Gastroesophageal sphincter (tissue), 4 donors: ENCODE measurements around the gene TMCC1. TPM values are rescaled to one million over a fixed set of nuclear protein-coding genes. Genes with fewer than 3 reads are reported as not detected.

Experiments used
- ATAC-seq: fragments of 150-250 bp; one replicate; pipeline ENCODE4 v1.9.1; 2016; ENCODE audit warnings: mild to moderate bottlenecking, moderate library complexity
- H3K27ac ChIP-seq, 4 donors: fragments of 200-600 bp; sonication (generic) in 3 of 4; 1 replicate in 3 of 4; 2 replicates in 1 of 4; pipeline ENCODE4 v1.5.1; 2016 to 2019
- H3K27me3 ChIP-seq: fragments of 200-600 bp; sonication (generic); one replicate; pipeline ENCODE4 v1.5.1; 2019
- H3K36me3 ChIP-seq, 2 donors: fragments of 200-600 bp; sonication (generic); one replicate each; pipeline ENCODE4 v1.5.1; 2019; ENCODE audit warnings: control low read depth in 1 of 2
- H3K4me1 ChIP-seq, 3 donors: fragments of 200-600 bp; sonication (generic); 1 replicate in 2 of 3; 2 replicates in 1 of 3; pipeline ENCODE4 v1.5.1; 2016 to 2019; ENCODE audit warnings: control low read depth in 2 of 3
- H3K4me3 ChIP-seq, 2 donors: fragments of 200-600 bp; sonication (generic); one replicate each; pipeline ENCODE4 v1.5.1; 2019; ENCODE audit warnings: mild to moderate bottlenecking in 1 of 2, moderate library complexity in 1 of 2
- H3K9me3 ChIP-seq, 3 donors: fragments of 200-600 bp; sonication (generic); one replicate each; pipeline ENCODE4 v1.5.1; 2017 to 2019; ENCODE audit warnings: control low read depth in 2 of 3
- EP300 ChIP-seq: sonication (generic); formaldehyde crosslinking; IDR thresholded peaks from one replicate; pipeline ENCODE4 v1.6.1; 2017; ENCODE audit warnings: antibody characterized with exemption, mild to moderate bottlenecking
- POLR2A ChIP-seq, 2 donors: fragments of 450-650 bp; IDR thresholded peaks; one replicate each; pipeline ENCODE4 v1.6.1; 2017; ENCODE audit warnings: antibody characterized with exemption in 2 of 2, mild to moderate bottlenecking in 2 of 2, moderate library complexity in 1 of 2
- POLR2AphosphoS5 ChIP-seq: sonication (generic); formaldehyde crosslinking; IDR thresholded peaks from one replicate; pipeline ENCODE4 v1.6.1; 2017; ENCODE audit warnings: antibody characterized with exemption
- WGBS, 2 donors: methylation state at CpG; one replicate each; pipeline ENCODE4 v1.1.5; 2018; ENCODE audit warnings: low coverage in 1 of 2; 5-methylcytosine and 5-hydroxymethylcytosine counted together
- total RNA-seq, 4 donors: library from RNA; depleted of rRNA; stranded (reverse); fragments of >200 nt; gene quantifications; one replicate each; pipeline ENCODE4 v1.1.0, GENCODE V29; 2016
- TF ChIP-seq, protein P1 (sequence below), 4 experiments: fragments of 200-600 bp in 2 of 4; fragments of 450-650 bp in 2 of 4; sonication (generic) in 1 of 4; IDR thresholded peaks; one replicate each; pipeline ENCODE4 v1.5.1; 2017 to 2019; ENCODE audit warnings: antibody characterized with exemption in 4 of 4, mild to moderate bottlenecking in 2 of 4, moderate library complexity in 2 of 4

Gene TMCC1
- total RNA-seq, 4 donors from 2014 or later: 20.3 to 32.7 (median 28.1) TPM

DNA sequence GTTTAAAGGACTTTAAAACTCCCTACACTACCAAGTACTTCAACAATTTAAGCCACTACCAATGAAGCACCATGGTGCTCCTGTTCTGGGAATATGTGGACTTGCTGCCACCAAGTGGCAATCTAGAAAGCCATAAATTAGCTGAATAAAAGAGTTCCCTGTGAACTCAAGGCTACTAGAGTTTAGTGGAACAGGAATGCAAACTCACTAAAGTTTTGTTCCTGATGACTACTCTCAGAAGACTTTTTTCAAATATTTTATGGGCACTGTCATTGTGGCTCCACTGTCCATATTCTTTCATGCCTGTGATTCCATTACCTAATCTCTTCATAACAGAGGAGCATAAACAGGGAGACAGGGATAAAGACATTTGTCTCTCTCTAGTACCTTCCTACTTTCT is 63.9 kb downstream of the TMCC1 start:
- peaks cover 0 to 6% of the 10 kb centered on the region in 2 donors for H3K36me3 ChIP-seq
- H3K27me3 ChIP-seq: no peaks in the 10 kb centered on the region
- H3K27ac ChIP-seq: peak overlapping the region; percentile 11 to 68 (median 28)
- no peak overlapping the region for H3K4me3 ChIP-seq
- peaks cover 0 to 44% (median 4%) of the 10 kb centered on the region in 3 donors for H3K4me1 ChIP-seq
- peak; percentile 88 for ATAC-seq
- no peak for TF ChIP-seq EP300
- TF ChIP-seq, protein P1, sequence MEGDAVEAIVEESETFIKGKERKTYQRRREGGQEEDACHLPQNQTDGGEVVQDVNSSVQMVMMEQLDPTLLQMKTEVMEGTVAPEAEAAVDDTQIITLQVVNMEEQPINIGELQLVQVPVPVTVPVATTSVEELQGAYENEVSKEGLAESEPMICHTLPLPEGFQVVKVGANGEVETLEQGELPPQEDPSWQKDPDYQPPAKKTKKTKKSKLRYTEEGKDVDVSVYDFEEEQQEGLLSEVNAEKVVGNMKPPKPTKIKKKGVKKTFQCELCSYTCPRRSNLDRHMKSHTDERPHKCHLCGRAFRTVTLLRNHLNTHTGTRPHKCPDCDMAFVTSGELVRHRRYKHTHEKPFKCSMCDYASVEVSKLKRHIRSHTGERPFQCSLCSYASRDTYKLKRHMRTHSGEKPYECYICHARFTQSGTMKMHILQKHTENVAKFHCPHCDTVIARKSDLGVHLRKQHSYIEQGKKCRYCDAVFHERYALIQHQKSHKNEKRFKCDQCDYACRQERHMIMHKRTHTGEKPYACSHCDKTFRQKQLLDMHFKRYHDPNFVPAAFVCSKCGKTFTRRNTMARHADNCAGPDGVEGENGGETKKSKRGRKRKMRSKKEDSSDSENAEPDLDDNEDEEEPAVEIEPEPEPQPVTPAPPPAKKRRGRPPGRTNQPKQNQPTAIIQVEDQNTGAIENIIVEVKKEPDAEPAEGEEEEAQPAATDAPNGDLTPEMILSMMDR (IDR thresholded peaks at IDR 0.05): peak; percentile 42 to 79 (median 74)
- H3K9me3 ChIP-seq: no peaks in the 10 kb centered on the region

DNA sequence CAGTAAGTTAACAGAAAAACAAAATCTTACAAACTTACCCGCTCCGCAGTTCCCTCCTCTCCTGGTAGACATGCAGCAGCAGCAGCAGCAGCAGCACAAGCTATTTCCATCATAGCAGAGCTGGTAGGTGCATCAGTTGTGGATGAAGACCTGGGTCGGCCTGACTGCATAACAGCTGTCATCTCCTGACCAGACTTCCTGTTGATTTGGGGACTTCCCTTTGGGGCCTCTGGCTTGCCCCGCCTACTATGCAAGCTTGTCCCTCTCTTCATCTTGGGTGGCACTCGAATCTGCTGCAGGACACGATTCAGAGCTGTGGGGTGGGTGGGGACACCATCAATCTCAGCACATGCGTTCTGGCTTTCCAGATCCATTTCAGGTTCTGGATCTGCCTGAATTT is 65.7 kb downstream of the TMCC1 start:
- no peak for ATAC-seq
- H3K4me3 ChIP-seq: no peak overlapping the region
- TF ChIP-seq POLR2AphosphoS5 (no peak), POLR2A (IDR thresholded peaks at IDR 0.05) (no peak), EP300 (no peak)
- TF ChIP-seq, protein P1 (IDR thresholded peaks at IDR 0.05): no peak
- no peak overlapping the region for H3K27ac ChIP-seq
- peaks cover 0 to 6% of the 10 kb centered on the region in 2 donors for H3K36me3 ChIP-seq
- peaks cover 0 to 32% (median 4%) of the 10 kb centered on the region in 3 donors for H3K4me1 ChIP-seq
- no peaks in the 10 kb centered on the region for H3K27me3 ChIP-seq
- WGBS, 2 donors: 63 to 87% methylated on average over 3 to 7 of the region's 7 CpGs
- H3K9me3 ChIP-seq: no peaks in the 10 kb centered on the region

DNA sequence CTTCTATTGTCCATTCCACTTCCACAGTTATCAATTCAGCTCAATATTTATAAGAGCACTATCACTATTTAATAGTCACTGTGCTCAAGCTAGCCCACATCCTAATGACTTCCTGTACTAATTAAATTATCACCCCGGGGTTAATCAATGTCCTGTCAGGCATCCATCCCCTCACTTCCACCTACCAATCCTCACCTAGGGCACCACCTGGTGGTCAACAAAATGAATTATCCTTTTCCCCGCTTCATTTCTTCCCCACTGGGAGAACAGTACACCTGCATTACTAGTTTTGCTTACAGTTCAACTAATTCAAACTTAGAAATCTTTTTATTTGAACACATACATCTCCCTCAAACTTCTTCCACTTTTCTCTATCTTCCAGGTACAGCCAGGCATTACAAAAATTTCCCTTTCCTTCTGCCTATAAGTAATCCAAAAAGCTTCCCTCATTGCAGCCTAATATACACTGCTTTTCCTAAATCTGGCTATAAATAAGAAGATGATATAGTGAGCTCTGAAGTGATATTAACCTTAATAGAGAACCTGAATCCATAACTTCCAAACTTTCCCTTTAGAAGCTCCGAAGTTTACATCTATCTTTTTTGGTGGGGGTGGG is 68.5 kb downstream of the TMCC1 start:
- H3K4me1 ChIP-seq: peaks cover 0 to 14% (median 3%) of the 10 kb centered on the region in 3 donors
- no peaks in the 10 kb centered on the region for H3K9me3 ChIP-seq
- H3K36me3 ChIP-seq: peaks cover 0 to 6% of the 10 kb centered on the region in 2 donors
- ATAC-seq: no peak
- 28 to 38% methylated on average over 2 to 3 of the region's 3 CpGs for WGBS, 2 donors
- no peak overlapping the region for H3K4me3 ChIP-seq
- TF ChIP-seq, protein P1 (IDR thresholded peaks at IDR 0.05): peak; percentile 58 to 74 (median 69)
- no peak for TF ChIP-seq POLR2AphosphoS5
- H3K27me3 ChIP-seq: no peaks in the 10 kb centered on the region
- no peak overlapping the region for H3K27ac ChIP-seq

DNA sequence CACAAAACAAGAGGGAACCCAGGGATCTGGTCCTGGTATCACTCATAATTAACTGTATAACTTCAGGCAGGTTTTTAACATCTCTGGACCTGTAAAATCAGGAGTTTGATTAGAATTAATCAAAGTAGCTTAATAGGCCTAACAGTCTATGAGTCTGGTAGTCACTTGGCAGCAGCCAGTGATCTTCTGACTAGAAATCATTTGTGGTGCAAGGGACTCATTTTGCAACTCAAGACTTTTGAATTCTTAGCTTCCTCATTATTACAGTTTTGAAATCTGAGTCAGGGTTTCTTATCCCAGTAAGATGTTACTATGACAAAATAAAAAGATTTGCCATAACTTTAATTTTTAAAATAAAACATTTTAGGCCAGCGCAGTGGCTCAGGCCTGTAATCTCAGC is 70.8 kb downstream of the TMCC1 start:
- 100% methylated on average over 1 of the region's 1 CpG for whole genome bisulfite sequencing, 2 donors
- Histone ChIP-seq H3K27me3 (no peaks in the 10 kb centered on the region), H3K36me3 (peaks cover 0 to 2% of the 10 kb centered on the region in 2 donors), H3K27ac (no peak overlapping the region), H3K4me1 (peaks cover 0 to 5% (median 0%) of the 10 kb centered on the region in 3 donors), H3K4me3 (no peak overlapping the region), H3K9me3 (no peaks in the 10 kb centered on the region)
- peak; percentile 41 for ATAC-seq
- no peak for TF ChIP-seq POLR2AphosphoS5
- TF ChIP-seq POLR2A (IDR thresholded peaks at IDR 0.05): no peak
- TF ChIP-seq, protein P1 (IDR thresholded peaks at IDR 0.05): no peak
- TF ChIP-seq EP300: no peak

DNA sequence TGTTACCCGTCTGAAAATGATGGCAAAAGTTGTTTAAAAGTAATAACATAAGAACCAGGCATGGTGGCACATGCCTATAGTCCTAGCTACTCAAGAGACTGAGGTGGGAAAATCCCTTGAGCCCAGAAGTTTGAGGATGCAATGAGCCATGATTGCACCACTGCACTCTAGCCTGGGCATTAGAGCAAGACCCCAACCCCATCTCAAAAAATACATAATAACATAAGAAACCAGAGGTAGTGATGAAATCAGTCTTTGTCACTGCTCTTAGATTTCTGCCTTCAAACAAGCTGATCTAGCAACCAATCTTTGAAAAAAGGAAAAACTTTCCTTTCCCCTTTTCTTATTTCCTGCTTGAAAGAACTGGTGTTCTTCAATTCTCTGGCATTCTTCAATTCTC is 71.3 kb downstream of the TMCC1 start:
- ATAC-seq: no peak
- Histone ChIP-seq H3K4me1 (peaks cover 0 to 5% (median 0%) of the 10 kb centered on the region in 3 donors), H3K36me3 (no peaks in the 10 kb centered on the region), H3K27ac (no peak overlapping the region), H3K27me3 (no peaks in the 10 kb centered on the region), H3K9me3 (no peaks in the 10 kb centered on the region), H3K4me3 (no peak overlapping the region)
- WGBS, 2 donors: 67 to 86% methylated on average over 1 of the region's 1 CpG
- TF ChIP-seq POLR2A (IDR thresholded peaks at IDR 0.05): no peak
- no peak for TF ChIP-seq POLR2AphosphoS5
- no peak for TF ChIP-seq EP300
- TF ChIP-seq, protein P1 (IDR thresholded peaks at IDR 0.05): no peak
